Breast epithelium (tissue), 3 donors: ENCODE results near the gene COL25A1.

Experiments
- POLR2A ChIP-seq: fragments of 450-650 bp; IDR thresholded peaks from one replicate; pipeline ENCODE4 v1.6.1; 2016; ENCODE audit warnings: antibody characterized with exemption, mild to moderate bottlenecking, moderate library complexity
- POLR2AphosphoS5 ChIP-seq, 3 donors: sonication (generic); formaldehyde crosslinking; IDR thresholded peaks; one replicate each; pipeline ENCODE4 v1.6.1; 2017; ENCODE audit warnings: antibody characterized with exemption in 3 of 3
- TF ChIP-seq, protein P1 (sequence below), 3 donors: fragments of 450-650 bp; IDR thresholded peaks; one replicate each; pipeline ENCODE4 v1.5.1; 2016 to 2017; ENCODE audit warnings: antibody characterized with exemption in 3 of 3, mild to moderate bottlenecking in 3 of 3, moderate library complexity in 3 of 3

DNA sequence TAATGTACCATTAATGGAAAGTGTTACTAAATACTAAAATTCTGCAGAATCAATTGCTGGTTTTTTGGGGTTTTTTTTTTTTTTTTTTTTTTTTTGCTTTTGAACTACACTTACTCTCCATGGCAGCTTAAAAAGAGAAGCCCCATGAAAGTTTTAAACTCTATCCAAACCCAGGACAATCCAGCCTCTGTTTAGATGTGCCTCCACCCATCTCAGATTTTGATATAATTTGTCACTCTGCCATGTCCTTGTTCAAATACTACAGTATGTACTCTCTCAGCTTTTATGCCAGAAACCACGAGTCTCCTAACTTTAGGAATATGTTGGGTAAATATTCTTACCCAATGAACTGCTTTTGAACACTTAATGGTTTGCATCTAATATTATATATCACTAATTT lies 84.2 kb downstream of the COL25A1 start:
- TF ChIP-seq POLR2A: no peak
- TF ChIP-seq, protein P1, sequence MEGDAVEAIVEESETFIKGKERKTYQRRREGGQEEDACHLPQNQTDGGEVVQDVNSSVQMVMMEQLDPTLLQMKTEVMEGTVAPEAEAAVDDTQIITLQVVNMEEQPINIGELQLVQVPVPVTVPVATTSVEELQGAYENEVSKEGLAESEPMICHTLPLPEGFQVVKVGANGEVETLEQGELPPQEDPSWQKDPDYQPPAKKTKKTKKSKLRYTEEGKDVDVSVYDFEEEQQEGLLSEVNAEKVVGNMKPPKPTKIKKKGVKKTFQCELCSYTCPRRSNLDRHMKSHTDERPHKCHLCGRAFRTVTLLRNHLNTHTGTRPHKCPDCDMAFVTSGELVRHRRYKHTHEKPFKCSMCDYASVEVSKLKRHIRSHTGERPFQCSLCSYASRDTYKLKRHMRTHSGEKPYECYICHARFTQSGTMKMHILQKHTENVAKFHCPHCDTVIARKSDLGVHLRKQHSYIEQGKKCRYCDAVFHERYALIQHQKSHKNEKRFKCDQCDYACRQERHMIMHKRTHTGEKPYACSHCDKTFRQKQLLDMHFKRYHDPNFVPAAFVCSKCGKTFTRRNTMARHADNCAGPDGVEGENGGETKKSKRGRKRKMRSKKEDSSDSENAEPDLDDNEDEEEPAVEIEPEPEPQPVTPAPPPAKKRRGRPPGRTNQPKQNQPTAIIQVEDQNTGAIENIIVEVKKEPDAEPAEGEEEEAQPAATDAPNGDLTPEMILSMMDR (IDR thresholded peaks at IDR 0.05): no peak
- TF ChIP-seq POLR2AphosphoS5 (IDR thresholded peaks at IDR 0.05): no peak
